OCI-LY7 (cell line): ENCODE data around the gene RAB3GAP2. TPM values are rescaled to one million over a fixed set of nuclear protein-coding genes. Genes with fewer than 3 reads are reported as not detected.

Experiments used
- BruUV-seq: library from RNA; stranded (reverse); fragments of 400-500 nt; replicated peaks from 2 replicates; lab custom pipeline; 2021; lab: Mats Ljungman, UMichigan
- CTCF ChIA-PET: fragments of 300-600 bp; sonication (Branson Sonifier 250); formaldehyde crosslinking; loops from one replicate; lab custom pipeline; 2022; ENCODE audit warnings: antibody characterized with exemption; ENCODE audit not compliant: unreplicated experiment; lab: Charles Lee
- POLR2A ChIA-PET: fragments of 300-600 bp; sonication (Branson Sonifier 250); formaldehyde crosslinking; loops from one replicate; lab custom pipeline; 2022; ENCODE audit warnings: antibody characterized with exemption; lab: Charles Lee
- DNase-seq: peaks from one replicate; pipeline ENCODE4 v3.0.0-alpha.2; 2015; ENCODE audit warnings: low spot score
- H2AFZ ChIP-seq: fragments of 200-600 bp; sonication (generic), shearing (Covaris generic); 2 replicates; pipeline ENCODE4 v1.6.1; 2014; ENCODE audit warnings: mild to moderate bottlenecking, antibody characterized with exemption, low read length, moderate library complexity
- H3K27ac ChIP-seq: fragments of 200-600 bp; sonication (generic); 2 replicates; pipeline ENCODE4 v1.5.1; 2014; ENCODE audit warnings: mixed run types, low read depth, mild to moderate bottlenecking, moderate library complexity, low read length, inconsistent platforms; ENCODE audit not compliant: poor library complexity, severe bottlenecking
- H3K36me3 ChIP-seq: fragments of 200-600 bp; sonication (generic); 2 replicates; pipeline ENCODE4 v1.6.1; 2014; ENCODE audit warnings: mild to moderate bottlenecking, antibody characterized with exemption, low read length, moderate library complexity, mixed read lengths; ENCODE audit not compliant: insufficient read depth
- H3K4me1 ChIP-seq: fragments of 200-600 bp; sonication (generic); 2 replicates; pipeline ENCODE4 v1.5.1; 2014; ENCODE audit warnings: mild to moderate bottlenecking, low read length; ENCODE audit not compliant: insufficient read depth, poor library complexity, severe bottlenecking
- H3K4me2 ChIP-seq: fragments of 200-600 bp; sonication (generic); 2 replicates; pipeline ENCODE4 v1.6.1; 2014; ENCODE audit warnings: mild to moderate bottlenecking, low read length
- H3K4me3 ChIP-seq: fragments of 200-600 bp; sonication (generic); 2 replicates; pipeline ENCODE4 v1.5.1; 2014; ENCODE audit warnings: mild to moderate bottlenecking, low read depth, low read length; ENCODE audit not compliant: poor library complexity, severe bottlenecking
- H3K79me2 ChIP-seq: fragments of 200-600 bp; sonication (generic); 2 replicates; pipeline ENCODE4 v1.6.1; 2016; ENCODE audit warnings: low read depth, mild to moderate bottlenecking, low read length, moderate library complexity, mixed read lengths; ENCODE audit not compliant: insufficient read depth
- H3K9me2 ChIP-seq: fragments of 200-600 bp; sonication (generic); 2 replicates; pipeline ENCODE4 v1.6.1; 2016; ENCODE audit warnings: mild to moderate bottlenecking, low read length, mixed read lengths; ENCODE audit not compliant: insufficient read depth
- H3K9me3 ChIP-seq: fragments of 200-600 bp; sonication (generic); 2 replicates; pipeline ENCODE4 v1.6.1; 2014; ENCODE audit warnings: mild to moderate bottlenecking, mixed run types, low read length, mixed read lengths
- H4K20me1 ChIP-seq: fragments of 200-600 bp; sonication (generic); 2 replicates; pipeline ENCODE4 v1.6.1; 2014; ENCODE audit warnings: mild to moderate bottlenecking, antibody characterized with exemption, low read length, moderate library complexity, mixed read lengths; ENCODE audit not compliant: insufficient read depth
- EZH2phosphoT487 ChIP-seq: fragments of 200-600 bp; sonication (generic); IDR thresholded peaks from 2 replicates; pipeline ENCODE4 v1.6.1; 2018; ENCODE audit warnings: low read depth, borderline replicate concordance, mild to moderate bottlenecking, mixed run types, antibody characterized with exemption, low read length, moderate library complexity, mixed read lengths
- intact Hi-C: fragments of 100-400 bp; cut with micrococcal nuclease; formaldehyde crosslinking; loops from one replicate; pipeline ENCODE4 v1.10.0; 2022; ENCODE audit not compliant: unreplicated experiment
- total RNA-seq, 2 experiments: library from RNA; depleted of rRNA in 1 of 2; stranded (reverse); fragments of >200 nt in 1 of 2; shearing (Covaris generic) in 1 of 2; gene quantifications; 2 replicates each; pipeline ENCODE4 v1.2.3, GENCODE V29; 2014 to 2022
- TF ChIP-seq, protein P1 (sequence below): fragments of 200-600 bp; sonication (generic); conservative IDR thresholded peaks from 2 replicates; pipeline ENCODE4 v1.5.1; 2014; ENCODE audit warnings: mild to moderate bottlenecking, antibody characterized with exemption, low read length, moderate library complexity, mixed read lengths

Gene RAB3GAP2
- total RNA-seq, 2 experiments from 2014 or later: 16.9 to 41.1 TPM

DNA sequence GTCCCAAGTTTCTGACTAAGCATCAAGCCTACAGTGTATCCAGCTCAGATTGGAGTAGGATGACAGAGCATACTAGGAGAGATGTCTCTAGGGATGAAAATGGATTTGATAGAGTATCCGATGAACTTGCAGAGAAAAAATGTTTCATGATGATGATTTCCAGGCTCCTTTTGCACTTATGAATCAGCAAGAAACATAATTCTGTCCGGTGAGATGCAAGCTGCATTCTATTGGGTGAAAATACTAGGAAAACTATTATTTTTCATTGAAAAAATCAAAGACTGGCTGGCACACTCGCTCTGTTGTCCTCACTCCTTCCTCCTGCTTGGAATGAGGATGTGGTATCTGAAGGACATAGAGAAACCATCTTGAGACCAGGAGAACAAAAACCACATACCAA is 35.4 kb upstream of the RAB3GAP2 start:
- Histone ChIP-seq H3K27ac (no peak overlapping the region), H3K9me3 (no peaks in the 10 kb centered on the region), H3K79me2 (no peaks in the 10 kb centered on the region), H2AFZ (no peak overlapping the region), H3K36me3 (no peaks in the 10 kb centered on the region), H3K4me3 (no peak overlapping the region), H3K9me2 (no peaks in the 10 kb centered on the region), H3K4me2 (no peak overlapping the region), H4K20me1 (no peaks in the 10 kb centered on the region), H3K4me1 (no peaks in the 10 kb centered on the region)
- ChIA-PET CTCF (no interaction called here), POLR2A (no interaction called here)
- no peak for DNase-seq
- TF ChIP-seq EZH2phosphoT487: no peak
- TF ChIP-seq, protein P1, sequence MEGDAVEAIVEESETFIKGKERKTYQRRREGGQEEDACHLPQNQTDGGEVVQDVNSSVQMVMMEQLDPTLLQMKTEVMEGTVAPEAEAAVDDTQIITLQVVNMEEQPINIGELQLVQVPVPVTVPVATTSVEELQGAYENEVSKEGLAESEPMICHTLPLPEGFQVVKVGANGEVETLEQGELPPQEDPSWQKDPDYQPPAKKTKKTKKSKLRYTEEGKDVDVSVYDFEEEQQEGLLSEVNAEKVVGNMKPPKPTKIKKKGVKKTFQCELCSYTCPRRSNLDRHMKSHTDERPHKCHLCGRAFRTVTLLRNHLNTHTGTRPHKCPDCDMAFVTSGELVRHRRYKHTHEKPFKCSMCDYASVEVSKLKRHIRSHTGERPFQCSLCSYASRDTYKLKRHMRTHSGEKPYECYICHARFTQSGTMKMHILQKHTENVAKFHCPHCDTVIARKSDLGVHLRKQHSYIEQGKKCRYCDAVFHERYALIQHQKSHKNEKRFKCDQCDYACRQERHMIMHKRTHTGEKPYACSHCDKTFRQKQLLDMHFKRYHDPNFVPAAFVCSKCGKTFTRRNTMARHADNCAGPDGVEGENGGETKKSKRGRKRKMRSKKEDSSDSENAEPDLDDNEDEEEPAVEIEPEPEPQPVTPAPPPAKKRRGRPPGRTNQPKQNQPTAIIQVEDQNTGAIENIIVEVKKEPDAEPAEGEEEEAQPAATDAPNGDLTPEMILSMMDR: no peak
- intact Hi-C loops: no loop called here
- no TSS peak for BruUV-seq

DNA sequence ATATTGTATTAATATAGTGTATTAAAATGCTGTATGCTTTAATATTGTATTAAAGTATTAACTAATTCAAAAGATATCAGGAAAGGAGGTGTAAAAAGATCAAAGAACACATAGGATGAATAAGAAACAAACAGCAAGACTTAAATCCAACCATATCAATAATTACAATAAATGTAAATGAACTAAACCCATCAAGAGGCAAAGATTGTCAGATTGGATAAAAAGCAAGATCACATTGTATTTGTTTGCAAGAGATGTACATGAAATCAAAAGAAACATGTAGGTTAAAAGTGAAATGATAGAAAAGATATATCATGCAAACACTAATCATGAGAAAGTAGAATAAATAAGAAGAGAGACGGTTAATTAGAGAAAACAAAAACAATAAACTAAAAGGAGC is 34.1 kb upstream of the RAB3GAP2 start:
- intact Hi-C loops: no loop called here
- H3K9me2 ChIP-seq: no peaks in the 10 kb centered on the region
- TF ChIP-seq, protein P1: no peak
- no peak for TF ChIP-seq EZH2phosphoT487
- DNase-seq: no peak
- POLR2A ChIA-PET: no interaction called here
- H3K79me2 ChIP-seq: no peaks in the 10 kb centered on the region
- no peaks in the 10 kb centered on the region for H3K36me3 ChIP-seq
- H4K20me1 ChIP-seq: no peaks in the 10 kb centered on the region
- CTCF ChIA-PET: no interaction called here
- H3K27ac ChIP-seq: no peak overlapping the region
- no TSS peak for BruUV-seq
- H3K9me3 ChIP-seq: no peaks in the 10 kb centered on the region
- H2AFZ ChIP-seq: no peak overlapping the region
- H3K4me3 ChIP-seq: no peak overlapping the region
- H3K4me1 ChIP-seq: no peaks in the 10 kb centered on the region
- H3K4me2 ChIP-seq: no peak overlapping the region

DNA sequence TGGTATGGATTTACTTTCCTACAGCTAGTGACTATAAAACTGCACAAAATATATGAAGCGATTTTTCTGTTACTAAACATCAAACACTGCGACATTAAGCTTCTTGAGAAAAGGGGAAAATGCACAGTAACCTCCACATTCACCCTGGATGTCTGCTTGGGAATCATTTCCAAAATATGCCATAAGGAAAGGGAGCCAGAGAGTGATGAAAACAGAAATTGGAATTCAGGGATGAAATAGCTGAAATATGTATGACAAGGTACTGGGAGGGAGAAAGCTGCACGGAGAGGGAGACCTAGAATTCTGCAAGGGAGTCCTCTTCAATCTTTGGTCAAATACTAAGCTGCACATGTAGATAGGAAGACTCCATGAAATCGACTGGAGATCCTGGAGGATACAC is 31.6 kb upstream of the RAB3GAP2 start:
- Histone ChIP-seq H4K20me1 (no peaks in the 10 kb centered on the region), H2AFZ (no peak overlapping the region), H3K4me1 (no peaks in the 10 kb centered on the region), H3K4me3 (no peak overlapping the region), H3K9me3 (no peaks in the 10 kb centered on the region), H3K27ac (no peak overlapping the region), H3K36me3 (no peaks in the 10 kb centered on the region), H3K9me2 (no peaks in the 10 kb centered on the region), H3K4me2 (no peak overlapping the region), H3K79me2 (no peaks in the 10 kb centered on the region)
- CTCF ChIA-PET: no interaction called here
- intact Hi-C loops: no loop called here
- DNase-seq: no peak
- BruUV-seq: no TSS peak
- no peak for TF ChIP-seq EZH2phosphoT487
- TF ChIP-seq, protein P1: no peak
- POLR2A ChIA-PET: no interaction called here
